NCI-H510A treated with DMSO at 0.1 percent for 48 hours (cell line): ENCODE measurements around the gene RNASEH2A.
"Not testable (repeated sequence)": the region's sequence is repeated elsewhere in the genome, so short reads cannot be mapped to it uniquely, and the experiment has no call there.

Experiments
- DNase-seq: peaks from one replicate; lab custom pipeline; 2025; lab: John Stamatoyannopoulos, UW

The RNASEH2A gene

GRCh38 chr19:12833738-12834565, 27.6 kb downstream of the RNASEH2A start:
- peak; percentile 79 for DNase-seq

DNA sequence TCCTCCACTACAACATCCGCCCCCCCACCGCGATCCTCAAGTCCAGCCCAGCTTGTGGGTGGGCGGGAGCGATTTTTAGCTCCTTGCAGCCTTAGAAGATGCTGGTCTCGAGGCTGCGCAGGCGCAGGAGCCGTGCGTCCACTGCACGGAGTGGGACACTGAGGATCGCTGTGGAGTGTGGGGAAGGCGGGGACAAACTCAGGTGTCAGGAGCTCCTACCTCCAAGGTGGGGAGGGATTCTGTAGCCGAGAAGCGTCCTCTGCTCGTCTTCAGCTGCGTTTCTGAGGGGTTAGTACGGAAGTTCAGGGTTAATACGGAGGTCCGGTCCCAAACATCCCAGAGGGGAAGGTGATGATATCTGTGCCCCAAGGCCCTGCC, 28.2 kb downstream of the RNASEH2A start, which contains the start of gene RTBDN:
RTBDN (minus strand) TSS at position 14 of the 378 bp plus-strand sequence. CDS start 4,600 bp downstream, outside the sequence.
- DNase-seq: no peak

- peak; percentile 53 for DNase-seq
Observed at GRCh38 chr19:12834976-12835757, 28.8 kb downstream of the RNASEH2A start.

GRCh38 chr19:12836529-12836863, 30.1 kb downstream of the RNASEH2A start:
- DNase-seq: no peak

- no peak for DNase-seq
Observed at GRCh38 chr19:12837225-12837624, 30.8 kb downstream of the RNASEH2A start.

GRCh38 chr19:12838182-12838885, 31.9 kb downstream of the RNASEH2A start, which contains the start of gene MAST1:
TSS of gene MAST1 (plus strand) at chr19:12838515. CDS start at chr19:12838573, 58 bp downstream.
- DNase-seq: peak; percentile 76

- DNase-seq: no peak
Observed at GRCh38 chr19:12838886-12839756, 32.7 kb downstream of the RNASEH2A start.

GRCh38 chr19:12840091-12841079, 34.0 kb downstream of the RNASEH2A start:
- DNase-seq: no peak

- no peak for DNase-seq
Observed at GRCh38 chr19:12841094-12841493, 34.7 kb downstream of the RNASEH2A start.

DNA sequence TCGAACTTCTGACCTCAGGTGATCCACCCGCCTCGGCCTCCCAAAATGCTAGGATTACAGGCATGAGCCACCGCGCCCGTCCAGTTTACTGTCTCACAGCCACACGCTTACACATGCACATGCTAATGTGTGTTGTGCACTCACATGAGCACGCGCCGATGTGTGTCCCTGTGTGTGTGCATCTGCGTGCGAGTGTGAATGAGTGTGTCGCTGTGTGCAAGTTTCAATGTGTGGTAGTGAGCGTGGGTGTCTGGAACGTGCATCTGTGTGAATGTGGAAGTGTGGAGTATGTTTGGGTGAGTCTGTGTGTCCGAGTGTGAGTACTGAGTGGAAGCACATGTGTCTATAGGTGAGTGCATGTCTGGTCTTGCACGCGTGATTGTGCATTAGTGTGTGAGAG, 36.1 kb downstream of the RNASEH2A start:
- no peak for DNase-seq

- no peak for DNase-seq
Observed at GRCh38 chr19:12843328-12843727, 36.9 kb downstream of the RNASEH2A start.

DNA sequence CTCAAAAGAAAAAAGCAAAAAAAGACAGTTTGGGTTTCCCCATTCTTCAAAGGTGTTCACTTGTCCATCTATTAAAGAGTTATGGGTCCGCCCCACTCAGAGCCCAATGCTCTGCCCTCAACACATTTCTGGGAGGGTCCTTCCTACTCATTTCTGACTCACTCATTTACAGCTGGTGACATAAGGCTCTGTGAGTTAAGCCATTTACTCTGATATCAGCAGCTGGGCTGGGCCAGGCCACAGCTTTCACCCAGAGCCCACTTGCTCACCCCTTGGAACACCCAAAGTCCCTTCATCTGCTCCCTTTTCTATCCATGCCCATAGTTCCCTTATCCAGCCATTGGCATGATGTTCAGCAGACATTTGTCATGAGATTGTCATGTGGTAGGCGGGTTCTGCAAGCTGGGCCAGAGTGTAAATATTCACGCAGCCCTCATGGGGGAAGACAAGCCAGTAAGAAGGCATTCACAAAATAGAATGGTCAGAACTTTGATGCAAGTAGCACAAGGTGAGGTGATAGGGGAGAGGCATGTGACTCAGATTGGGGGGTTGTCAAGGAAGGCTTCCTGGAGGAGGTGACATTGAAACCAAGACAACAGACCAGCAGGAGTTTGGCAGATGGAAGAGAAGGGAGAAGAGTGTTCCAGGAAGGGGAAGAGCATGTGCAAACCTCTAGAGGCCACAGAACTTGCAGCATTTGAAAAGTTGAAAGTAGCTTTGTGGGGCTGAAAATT, 37.8 kb downstream of the RNASEH2A start:
- DNase-seq: no peak

DNA sequence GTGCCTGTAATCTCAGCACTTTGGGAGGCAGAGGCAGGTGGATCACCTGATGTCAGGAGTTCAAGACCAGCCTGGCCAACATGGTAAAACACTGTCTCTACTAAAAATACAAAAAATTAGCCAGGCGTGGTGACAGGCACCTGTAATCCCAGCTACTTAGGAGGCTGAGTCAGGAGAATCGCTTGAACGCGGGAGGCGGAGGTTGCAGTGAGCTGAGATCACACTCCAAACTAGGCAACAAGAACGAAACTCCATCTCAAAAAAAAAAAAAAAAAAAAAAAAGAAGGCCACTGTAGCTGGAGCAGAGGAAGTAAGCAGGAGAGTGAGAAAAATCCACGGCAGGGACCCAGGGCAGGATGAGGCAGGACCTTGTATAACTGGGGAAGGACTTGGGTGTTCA, 40.2 kb downstream of the RNASEH2A start:
- DNase-seq: not testable (repeated sequence)

DNA sequence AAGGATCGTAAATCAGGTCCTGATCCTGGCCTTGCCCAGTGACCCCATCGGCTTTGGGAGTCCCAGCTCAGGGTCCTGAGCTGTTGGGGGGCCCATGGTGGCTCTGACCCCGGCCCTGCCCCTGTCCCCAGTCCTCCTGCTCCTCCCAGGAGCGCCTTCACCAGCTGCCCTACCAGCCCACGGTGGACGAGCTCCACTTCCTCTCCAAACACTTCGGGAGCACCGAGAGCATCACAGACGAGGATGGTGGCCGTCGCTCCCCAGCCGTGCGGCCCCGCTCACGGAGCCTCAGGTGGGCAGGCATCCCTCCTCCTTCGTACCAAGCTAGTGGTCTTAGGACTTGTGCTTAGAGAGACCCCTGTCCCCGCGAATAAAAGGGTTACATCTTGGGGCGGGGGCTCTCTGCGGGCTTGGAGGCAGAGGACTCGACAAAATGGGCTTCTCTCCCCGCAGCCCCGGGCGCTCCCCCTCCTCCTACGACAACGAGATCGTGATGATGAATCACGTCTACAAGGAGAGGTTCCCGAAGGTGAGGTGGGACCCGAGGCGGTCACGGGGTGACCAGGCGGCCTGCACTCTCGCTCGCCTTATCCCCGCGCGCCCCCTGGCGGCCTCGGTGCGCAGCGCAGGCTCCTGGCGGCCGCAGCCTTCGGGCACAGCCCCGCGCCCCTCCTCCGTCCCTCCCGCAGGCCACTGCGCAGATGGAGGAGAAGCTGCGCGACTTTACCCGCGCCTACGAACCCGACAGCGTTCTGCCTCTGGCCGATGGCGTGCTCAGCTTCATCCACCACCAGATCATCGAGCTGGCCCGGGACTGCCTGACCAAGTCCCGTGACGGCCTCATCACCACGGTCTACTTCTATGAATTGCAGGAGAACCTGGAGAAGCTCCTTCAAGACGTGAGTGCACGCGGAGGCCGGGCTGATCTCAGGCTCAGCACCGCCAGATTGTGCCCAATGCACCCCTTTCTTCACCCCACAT, 41.1 kb downstream of the RNASEH2A start:
- peak; percentile 65 for DNase-seq

DNA sequence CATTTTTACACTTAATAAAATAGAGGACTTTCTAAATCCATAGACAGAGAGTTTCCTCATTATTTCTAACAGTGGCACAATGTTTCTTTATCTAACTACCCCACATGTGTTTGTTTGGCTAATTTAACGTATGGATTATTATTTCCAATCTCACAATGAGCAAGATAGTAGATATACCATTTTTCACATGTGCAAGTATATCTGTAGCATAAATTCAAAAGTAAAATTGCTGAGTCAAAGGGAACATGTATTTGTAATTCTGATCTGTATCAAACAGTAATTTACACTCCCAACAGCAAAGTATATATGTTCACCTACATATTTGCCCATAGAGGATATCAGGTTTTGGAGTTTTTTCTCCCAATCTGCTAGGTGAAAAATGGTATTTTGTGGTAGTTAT, 50.3 kb downstream of the RNASEH2A start:
- DNase-seq: no peak

DNA sequence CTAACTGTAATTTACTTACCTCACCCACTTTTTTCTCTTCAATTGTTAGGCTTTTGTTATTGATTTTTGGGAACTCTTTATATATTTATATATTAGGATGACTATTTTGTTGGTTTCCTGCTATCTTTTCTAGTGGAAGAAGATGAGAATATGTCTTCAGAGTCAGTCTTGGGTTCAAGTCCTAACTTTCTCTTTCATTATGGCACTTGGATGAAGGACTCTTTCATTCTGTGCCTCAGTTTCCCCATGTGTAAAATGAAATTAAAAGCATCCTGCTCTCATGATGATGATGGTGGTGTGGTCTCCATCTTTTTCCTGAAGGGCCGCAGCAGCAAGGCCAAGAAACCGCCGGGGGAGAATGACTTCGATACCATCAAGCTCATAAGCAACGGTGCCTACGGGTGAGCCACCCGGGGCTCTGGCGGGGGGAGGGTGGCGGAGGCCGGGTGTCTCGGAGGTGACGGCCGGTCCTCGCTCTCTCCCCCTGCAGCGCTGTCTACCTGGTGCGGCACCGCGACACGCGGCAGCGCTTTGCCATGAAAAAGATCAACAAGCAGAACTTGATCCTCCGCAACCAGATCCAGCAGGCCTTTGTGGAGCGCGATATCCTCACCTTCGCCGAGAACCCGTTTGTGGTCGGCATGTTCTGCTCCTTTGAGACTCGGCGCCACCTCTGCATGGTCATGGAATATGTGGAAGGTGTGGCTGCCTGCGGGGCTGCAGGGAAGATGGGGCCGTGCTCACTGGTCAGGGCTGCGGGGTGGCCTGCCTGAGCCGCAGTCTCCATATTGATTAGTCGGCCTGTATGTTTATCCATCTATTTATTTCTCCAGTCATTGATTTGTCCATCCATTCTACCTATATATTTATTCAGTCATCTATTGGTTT, 51.9 kb downstream of the RNASEH2A start:
- no peak for DNase-seq

DNA sequence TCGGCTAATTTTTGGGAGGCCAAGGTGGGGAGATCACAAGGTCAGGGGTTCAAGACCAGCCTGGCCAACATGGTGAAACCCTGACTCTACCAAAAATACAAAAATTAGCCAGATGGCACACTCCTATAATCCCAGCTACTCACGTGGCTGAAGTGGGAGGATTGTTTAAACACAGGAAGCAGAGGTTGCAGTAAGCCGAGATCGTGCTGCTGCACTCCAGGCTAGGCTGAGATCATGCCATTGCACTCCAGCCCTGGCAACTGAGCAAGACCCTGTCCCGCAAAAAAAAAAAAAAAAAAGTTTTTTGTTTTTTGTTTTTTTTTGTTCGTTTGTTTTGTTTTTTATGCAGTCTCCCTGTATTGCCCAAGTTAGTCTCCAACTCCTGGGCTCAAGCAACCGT, 53.2 kb downstream of the RNASEH2A start:
- no peak for DNase-seq
